DOHH2 (cell line): ENCODE results near the gene ZBTB46.
A peak's percentile ranks its signal among the peaks of the same experiment; 100 is the strongest.

Experiments
- H3F3A ChIP-seq: fragments of 200-600 bp; sonication (generic), shearing (Covaris generic); 2 replicates; pipeline ENCODE4 v1.6.0; 2016; ENCODE audit warnings: antibody characterized with exemption, mild to moderate bottlenecking; ENCODE audit not compliant: control insufficient read depth, insufficient read depth
- H3K27ac ChIP-seq: fragments of 200-600 bp; sonication (generic); 2 replicates; pipeline ENCODE4 v1.5.1; 2014; ENCODE audit warnings: low read depth, mild to moderate bottlenecking, low read length, moderate library complexity
- H3K27me3 ChIP-seq: fragments of 200-600 bp; sonication (generic); 2 replicates; pipeline ENCODE4 v1.6.1; 2014; ENCODE audit warnings: mild to moderate bottlenecking, low read length, mixed read lengths; ENCODE audit not compliant: control insufficient read depth
- H3K36me3 ChIP-seq: fragments of 200-600 bp; sonication (generic); 2 replicates; pipeline ENCODE4 v1.6.1; 2014; ENCODE audit warnings: mild to moderate bottlenecking, low read length, moderate library complexity, mixed read lengths; ENCODE audit not compliant: control insufficient read depth
- H3K4me1 ChIP-seq: fragments of 200-600 bp; sonication (generic); 2 replicates; pipeline ENCODE4 v1.6.1; 2014; ENCODE audit warnings: mild to moderate bottlenecking, low read length, mixed read lengths; ENCODE audit not compliant: control insufficient read depth
- H3K4me2 ChIP-seq: fragments of 200-600 bp; sonication (generic); 2 replicates; pipeline ENCODE4 v1.6.0; 2014; ENCODE audit warnings: mild to moderate bottlenecking, low read length, moderate library complexity
- H3K4me3 ChIP-seq: fragments of 200-600 bp; sonication (generic); 2 replicates; pipeline ENCODE4 v1.5.1; 2014; ENCODE audit warnings: mild to moderate bottlenecking, low read length, mixed read lengths
- H3K79me2 ChIP-seq: fragments of 200-600 bp; sonication (generic); 2 replicates; pipeline ENCODE4 v1.6.1; 2014; ENCODE audit warnings: mild to moderate bottlenecking, low read length, mixed read lengths; ENCODE audit not compliant: control insufficient read depth
- H3K9me2 ChIP-seq: fragments of 200-600 bp; sonication (generic); replicated peaks from 2 replicates; pipeline ENCODE4 v1.6.1; 2014; ENCODE audit warnings: mild to moderate bottlenecking, low read length, mixed read lengths; ENCODE audit not compliant: control insufficient read depth
- H3K9me3 ChIP-seq: fragments of 200-600 bp; sonication (generic); 2 replicates; pipeline ENCODE4 v1.6.1; 2014; ENCODE audit warnings: antibody characterized with exemption, low read length, mixed read lengths; ENCODE audit not compliant: control insufficient read depth, insufficient read depth
- H4K20me1 ChIP-seq: fragments of 200-600 bp; sonication (generic); 2 replicates; pipeline ENCODE4 v1.6.0; 2014; ENCODE audit warnings: low read depth, mild to moderate bottlenecking, antibody characterized with exemption, low read length, moderate library complexity; ENCODE audit not compliant: control insufficient read depth, insufficient read depth
- CTCF ChIP-seq: fragments of 200-600 bp; sonication (generic); IDR thresholded peaks from one replicate; pipeline ENCODE4 v1.5.1; 2014; ENCODE audit warnings: antibody characterized with exemption, mild to moderate bottlenecking, low read depth, low read length; ENCODE audit not compliant: poor library complexity, severe bottlenecking
- EZH2phosphoT487 ChIP-seq: fragments of 200-600 bp; sonication (generic); IDR thresholded peaks from 2 replicates; pipeline ENCODE4 v1.6.1; 2017; ENCODE audit warnings: borderline replicate concordance, mild to moderate bottlenecking, antibody characterized with exemption, low read length, moderate library complexity, mixed read lengths

Gene ZBTB46

GRCh38 chr20:63740070-63740626 lies 90.9 kb downstream of the ZBTB46 start:
- no peaks in the 10 kb centered on the region for H3K27me3 ChIP-seq
- H3K4me3 ChIP-seq: peak overlapping the region; percentile 65
- H3K4me1 ChIP-seq: peaks cover 42% of the 10 kb centered on the region
- no peaks in the 10 kb centered on the region for H4K20me1 ChIP-seq
- TF ChIP-seq EZH2phosphoT487: no peak
- TF ChIP-seq CTCF: no peak
- H3F3A ChIP-seq: 0 out of 2 replicates have a peak, but pooled peaks cover 4% of the 10 kb centered on the region
- H3K9me3 ChIP-seq: no peaks in the 10 kb centered on the region
- 0 out of 2 replicates have a peak, but pooled peaks cover 5% of the 10 kb centered on the region for H3K36me3 ChIP-seq
- peak overlapping the region; percentile 61 for H3K4me2 ChIP-seq
- H3K79me2 ChIP-seq: no peaks in the 10 kb centered on the region
- no peak overlapping the region for H3K27ac ChIP-seq
- H3K9me2 ChIP-seq: no peaks in the 10 kb centered on the region

- no peaks in the 10 kb centered on the region for H3K79me2 ChIP-seq
- no peaks in the 10 kb centered on the region for H3K9me3 ChIP-seq
- H3K27me3 ChIP-seq: no peaks in the 10 kb centered on the region
- no peaks in the 10 kb centered on the region for H3K9me2 ChIP-seq
- TF ChIP-seq EZH2phosphoT487: no peak
- no peak for TF ChIP-seq CTCF
- peak within 1 kb of the TSS; percentile 67 for H3K4me2 ChIP-seq
- no peaks in the 10 kb centered on the region for H4K20me1 ChIP-seq
- no peak within 1 kb of the TSS for H3K27ac ChIP-seq
- 0 out of 2 replicates have a peak, but pooled peaks cover 8% of the 10 kb centered on the region for H3K36me3 ChIP-seq
- H3K4me1 ChIP-seq: peaks cover 42% of the 10 kb centered on the region
- 0 out of 2 replicates have a peak, but pooled peaks cover 4% of the 10 kb centered on the region for H3F3A ChIP-seq
- peak within 1 kb of the TSS; percentile 66 for H3K4me3 ChIP-seq
Observed at GRCh38 chr20:63739130-63740069, 91.7 kb downstream of the ZBTB46 start, which contains the start of gene SLC2A4RG. SLC2A4RG (plus strand) TSS chr20:63739776; CDS start chr20:63739913, 137 bp downstream.

GRCh38 chr20:63738687-63739129 lies 92.4 kb downstream of the ZBTB46 start:
- H3K4me1 ChIP-seq: peaks cover 42% of the 10 kb centered on the region
- no peaks in the 10 kb centered on the region for H3K9me2 ChIP-seq
- H3K9me3 ChIP-seq: no peaks in the 10 kb centered on the region
- no peaks in the 10 kb centered on the region for H3K27me3 ChIP-seq
- TF ChIP-seq CTCF (no peak), EZH2phosphoT487 (no peak)
- H3K4me2 ChIP-seq: peak overlapping the region; percentile 67
- no peaks in the 10 kb centered on the region for H4K20me1 ChIP-seq
- H3K4me3 ChIP-seq: 0 out of 2 replicates have a peak overlapping the region, but pooled peaks have one; percentile 66
- peaks cover 12% of the 10 kb centered on the region; the same call in 1 of the 2 replicates for H3K36me3 ChIP-seq
- H3K27ac ChIP-seq: no peak overlapping the region
- H3K79me2 ChIP-seq: no peaks in the 10 kb centered on the region
- H3F3A ChIP-seq: 0 out of 2 replicates have a peak, but pooled peaks cover under 1% of the 10 kb centered on the region
